HS-27A (cell line): ENCODE data around the gene MYO5B.

Experiments
- DNase-seq: peaks from one replicate; pipeline ENCODE4 v3.0.0-alpha.2; 2012; ENCODE audit warnings: low read depth, missing footprints

Gene MYO5B

DNA sequence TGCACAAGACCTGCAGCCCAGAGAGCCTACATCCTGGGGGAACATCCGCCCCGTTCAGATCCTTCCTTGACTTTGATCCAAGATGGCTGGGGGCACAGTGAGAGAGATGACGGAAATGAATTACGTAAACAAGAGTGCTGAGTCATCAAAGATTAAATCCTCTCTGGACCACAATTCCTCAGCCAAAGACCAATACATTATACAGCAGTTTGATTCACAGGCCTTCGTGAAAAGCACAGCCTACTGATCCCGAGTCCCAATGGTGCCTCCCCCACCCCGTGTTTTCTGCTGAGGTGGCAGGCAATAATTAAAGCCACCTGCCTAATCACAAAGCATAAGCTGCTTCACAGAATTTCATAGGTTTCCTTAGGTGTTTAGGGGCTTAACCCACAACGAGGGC is 43.0 kb downstream of the MYO5B start:
- DNase-seq: no peak

DNA sequence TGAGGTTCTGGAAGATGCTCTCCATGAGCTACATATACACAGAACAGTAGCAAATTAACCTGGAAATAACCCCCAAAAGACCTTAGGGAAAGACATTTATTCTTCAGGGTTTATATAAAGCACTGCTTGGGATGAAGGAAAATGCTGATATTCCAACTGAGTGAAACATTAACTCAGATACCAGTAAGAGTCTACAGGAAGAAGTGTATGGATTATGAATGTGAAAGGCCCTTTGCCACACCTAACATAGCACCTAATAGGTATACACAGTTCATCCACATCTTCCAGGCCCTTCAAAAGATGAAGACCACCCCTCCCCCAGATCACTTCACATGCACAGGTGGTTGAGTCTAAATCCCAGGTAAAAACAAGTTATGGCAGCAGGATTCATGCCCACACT is 50.4 kb downstream of the MYO5B start:
- DNase-seq: no peak

DNA sequence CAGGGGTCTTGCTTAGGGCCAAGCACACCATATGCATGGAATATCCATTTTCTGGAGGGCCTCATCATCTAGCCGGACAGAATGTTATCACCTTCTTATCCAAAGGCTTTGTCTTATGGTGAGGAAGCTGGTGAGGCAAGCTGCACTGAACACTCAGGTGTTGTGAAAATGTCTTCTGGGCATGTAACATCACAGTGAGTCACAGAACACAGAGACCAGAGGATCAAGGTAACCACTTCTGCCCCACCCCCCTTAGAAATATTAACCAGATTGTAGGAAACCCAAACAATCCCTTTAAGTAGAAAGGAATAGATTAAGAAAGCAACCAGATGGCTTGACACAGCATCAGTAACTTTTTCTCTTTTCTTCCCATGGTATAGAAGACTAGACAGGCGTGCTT is 51.1 kb downstream of the MYO5B start:
- DNase-seq: no peak

DNA sequence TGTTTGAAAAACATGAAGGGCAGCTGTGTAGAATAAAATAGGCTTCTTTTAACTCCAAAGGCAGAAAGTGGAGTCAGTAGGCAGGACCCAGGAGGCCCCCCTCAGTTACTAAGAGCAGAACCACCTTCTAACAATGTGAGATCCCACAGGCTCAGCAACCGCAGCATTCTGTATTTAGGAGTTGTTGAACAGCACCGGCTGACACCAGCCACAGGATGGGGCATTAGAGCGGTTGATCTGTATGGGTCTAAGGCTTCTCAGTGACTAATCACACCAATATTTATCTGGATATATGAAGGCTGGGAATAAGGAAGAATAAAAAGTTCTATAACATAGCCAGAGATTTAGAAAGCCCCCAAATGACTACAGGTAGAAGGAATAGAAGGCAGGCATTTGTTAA is 51.7 kb downstream of the MYO5B start:
- DNase-seq: no peak

DNA sequence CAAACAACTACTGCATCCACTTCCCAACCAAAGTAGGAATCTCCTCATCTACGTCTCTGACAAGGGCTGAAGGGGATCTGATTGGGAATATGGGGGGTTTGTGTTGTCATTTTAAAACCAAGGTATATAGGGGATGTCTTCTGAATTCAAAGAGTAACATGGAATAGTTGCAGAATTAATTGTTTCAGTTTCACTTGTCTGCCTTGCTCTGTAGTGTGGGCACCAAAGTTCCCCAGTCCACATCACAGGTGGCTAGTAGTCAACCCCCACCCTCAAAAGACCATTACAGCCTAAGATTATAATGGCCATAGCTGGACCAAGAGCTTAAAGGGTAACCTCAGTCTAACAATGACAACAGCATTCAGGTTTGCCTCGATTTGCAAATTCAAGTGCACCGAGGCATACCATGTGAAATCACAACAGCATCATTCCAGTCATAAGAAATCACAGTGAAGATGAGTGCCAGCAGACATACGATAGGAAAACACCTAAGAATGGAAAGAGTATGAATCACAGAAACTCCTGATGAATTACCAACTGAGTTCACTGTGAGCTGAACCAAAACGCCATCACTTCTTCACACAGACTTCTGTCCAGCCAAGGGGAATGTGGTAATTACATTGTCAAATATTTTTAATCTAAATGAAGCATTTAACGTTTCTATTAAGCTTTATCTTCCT is 52.4 kb downstream of the MYO5B start:
- DNase-seq: no peak

DNA sequence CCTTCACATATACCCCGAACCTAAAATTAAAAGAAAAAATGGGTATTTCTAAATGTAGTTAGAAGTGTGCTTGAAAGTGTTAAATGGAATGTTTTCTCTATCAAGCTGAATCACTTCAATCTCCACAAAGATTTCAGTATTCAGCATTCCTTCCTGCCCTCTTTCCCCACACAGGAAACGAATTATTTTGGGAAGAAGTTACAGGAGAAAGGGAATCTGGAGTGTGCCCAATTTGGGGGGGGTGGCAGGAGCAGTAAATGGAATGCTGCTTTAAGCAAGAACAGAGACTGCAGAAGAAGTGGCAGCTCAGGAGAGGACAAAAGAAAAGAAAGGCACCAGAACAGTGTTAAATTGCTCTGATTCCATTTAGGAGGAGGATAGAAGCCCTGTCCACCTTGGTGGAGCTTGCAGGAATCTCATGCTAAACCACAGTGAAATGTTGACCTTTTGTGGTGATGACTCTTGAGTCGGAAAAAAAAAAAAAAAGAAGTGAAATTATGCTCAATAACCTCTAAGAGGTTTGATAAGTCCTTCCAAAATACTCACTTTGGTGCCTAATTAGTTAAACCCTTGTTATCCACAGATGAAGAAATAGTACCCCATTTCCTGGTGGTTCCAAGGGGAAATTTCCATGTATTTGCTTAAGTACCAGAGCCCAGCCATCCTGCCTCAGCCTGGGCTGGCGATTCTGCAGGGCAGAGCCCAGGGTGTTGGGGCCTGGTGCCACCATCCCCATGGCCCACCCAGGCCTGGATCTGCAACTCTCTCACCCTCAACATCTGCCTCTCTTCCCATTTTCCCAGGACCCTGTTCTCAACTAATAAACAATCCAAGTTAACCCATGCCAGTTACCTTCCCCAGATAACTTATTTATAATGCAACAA is 56.5 kb downstream of the MYO5B start:
- DNase-seq: no peak

DNA sequence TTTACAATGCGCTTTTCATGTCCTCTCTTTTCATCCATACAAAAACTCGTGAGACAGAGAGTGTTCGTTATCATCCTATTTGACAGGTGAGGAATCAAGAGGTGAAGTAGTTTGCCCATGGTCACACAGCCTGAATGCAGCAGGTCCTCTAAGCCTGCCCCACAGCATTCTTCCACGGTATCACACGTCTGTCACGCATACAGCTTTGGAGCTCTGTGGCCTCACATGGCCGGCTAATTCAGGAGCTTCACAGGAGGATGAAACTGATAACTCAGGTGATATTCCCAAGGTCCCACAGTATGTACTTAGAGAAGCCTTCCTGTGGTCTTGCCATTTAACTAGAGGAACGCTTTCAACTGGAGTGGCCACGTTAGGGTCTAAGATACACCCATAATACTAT is 59.0 kb downstream of the MYO5B start:
- DNase-seq: no peak

DNA sequence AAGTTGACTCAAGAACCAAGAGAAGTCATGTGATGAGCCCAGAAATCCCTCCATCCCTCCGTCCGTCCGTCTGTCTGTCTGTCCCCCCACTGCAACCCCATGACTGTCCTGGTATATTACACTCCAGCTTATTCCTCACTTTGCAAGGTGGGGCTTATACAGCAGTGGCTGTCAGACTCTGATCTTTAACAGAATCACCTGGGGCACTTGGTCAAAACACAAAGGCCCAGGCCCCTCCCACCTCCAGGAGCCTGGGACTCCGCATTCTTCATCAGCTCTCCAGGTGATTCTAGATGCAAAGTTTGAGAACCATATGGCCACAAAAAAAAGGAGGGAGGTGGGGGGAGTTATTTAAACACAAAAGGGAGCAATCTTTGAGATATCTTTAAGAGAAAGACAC is 61.4 kb downstream of the MYO5B start:
- no peak for DNase-seq

DNA sequence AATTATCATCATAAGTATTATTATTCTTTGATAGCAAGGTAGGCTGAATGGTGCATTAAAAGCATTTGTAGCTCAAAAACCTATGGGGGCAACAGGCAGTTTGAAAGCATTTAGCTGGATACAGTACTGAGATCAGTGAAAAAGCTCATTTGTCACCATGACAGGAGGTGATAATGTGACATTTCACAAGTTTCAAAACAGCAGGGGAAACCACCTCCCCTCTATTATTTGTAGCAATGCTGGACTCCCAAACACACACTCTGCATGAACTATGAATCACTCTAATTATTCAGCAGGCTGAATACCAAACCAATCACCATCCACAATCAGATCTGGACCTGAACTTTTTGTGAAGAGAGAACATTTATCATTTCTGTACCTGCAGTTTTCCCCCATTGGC is 63.4 kb downstream of the MYO5B start:
- DNase-seq: no peak

DNA sequence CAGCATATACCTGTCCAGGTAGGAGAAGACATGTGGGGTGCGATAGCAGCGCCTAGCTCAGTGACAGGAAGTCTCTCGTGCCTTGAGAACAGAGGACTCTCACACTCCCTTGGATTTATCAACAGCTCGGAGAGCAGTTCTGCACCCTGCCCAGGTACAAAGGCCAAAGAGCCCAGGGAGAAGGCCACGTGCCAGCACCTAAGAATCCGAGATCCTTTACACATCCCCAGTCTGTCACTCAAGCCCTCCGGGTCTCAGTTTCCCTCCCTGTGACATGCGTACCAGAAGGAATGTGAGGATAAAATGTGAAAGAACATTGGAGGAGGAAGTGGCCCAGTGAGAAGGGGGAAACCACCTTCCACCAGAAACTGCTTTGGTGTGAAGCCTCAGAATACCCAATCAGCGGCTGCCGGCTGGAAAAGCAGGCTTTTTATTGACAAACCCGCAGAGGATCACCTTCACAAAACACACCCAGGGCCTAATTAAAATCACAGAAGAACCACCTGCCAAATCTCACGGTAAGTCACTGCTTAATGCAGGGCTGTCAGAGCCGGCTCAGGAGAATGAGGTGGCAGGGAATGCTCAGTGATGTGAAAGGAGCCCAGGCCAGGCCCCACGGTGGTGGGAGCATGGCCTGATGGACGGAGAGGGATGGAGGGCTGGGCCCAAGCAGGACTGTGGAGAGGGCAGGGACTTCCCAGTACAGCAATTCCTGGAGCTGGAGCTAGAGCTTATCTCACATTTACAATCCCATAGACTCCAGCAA is 66.3 kb downstream of the MYO5B start:
- DNase-seq: no peak

DNA sequence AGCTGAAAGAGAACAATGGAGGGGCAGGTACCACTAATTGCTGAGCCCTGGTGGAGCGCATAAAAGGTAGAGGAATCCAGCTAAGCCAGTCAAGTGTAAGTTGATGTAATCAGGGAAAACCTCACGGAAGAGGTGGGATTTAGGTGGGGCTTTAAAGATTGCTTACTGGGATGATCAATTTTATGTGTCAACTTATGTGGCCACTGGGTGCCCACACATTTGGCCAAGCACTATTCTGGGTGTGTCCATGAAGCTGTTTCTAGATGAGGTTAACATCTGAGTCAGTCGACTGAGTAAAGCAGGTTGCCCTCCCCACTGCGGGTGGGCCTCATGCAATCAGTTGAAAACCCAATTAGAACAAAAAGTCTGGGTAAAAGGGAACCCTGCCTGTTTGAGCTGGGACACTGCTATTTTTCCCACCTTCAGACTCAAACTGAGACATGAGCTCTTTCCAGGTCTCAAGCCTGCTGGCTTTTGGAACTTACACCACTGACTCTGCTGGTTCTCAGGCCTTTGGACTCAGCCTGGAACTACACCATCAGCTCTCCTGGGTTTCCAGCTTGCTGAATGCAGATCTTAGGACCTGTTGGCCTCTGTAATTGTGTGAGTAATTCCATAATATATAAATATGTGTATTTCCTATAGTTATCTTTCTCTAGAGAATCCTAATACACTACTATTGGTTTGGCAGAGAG is 67.3 kb downstream of the MYO5B start:
- DNase-seq: no peak

DNA sequence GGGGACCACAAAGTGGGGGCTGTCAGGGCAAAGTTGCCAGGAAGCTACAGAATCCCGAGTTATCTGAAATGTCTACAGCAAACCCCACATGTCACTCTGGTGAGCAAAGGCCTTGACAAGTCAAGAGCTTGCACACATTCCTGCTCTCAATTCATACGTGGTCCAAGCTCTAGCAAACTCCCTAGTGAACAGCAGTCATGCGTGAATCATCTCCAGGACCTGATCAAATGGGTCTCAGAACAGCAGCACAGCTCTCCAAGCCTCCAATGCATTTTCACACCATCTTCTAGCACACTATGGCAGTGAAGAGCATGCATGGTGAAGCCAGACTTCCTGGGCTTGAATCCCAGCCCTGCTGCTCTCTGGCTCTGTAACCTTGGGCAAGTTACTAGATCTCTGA is 68.5 kb downstream of the MYO5B start:
- no peak for DNase-seq

DNA sequence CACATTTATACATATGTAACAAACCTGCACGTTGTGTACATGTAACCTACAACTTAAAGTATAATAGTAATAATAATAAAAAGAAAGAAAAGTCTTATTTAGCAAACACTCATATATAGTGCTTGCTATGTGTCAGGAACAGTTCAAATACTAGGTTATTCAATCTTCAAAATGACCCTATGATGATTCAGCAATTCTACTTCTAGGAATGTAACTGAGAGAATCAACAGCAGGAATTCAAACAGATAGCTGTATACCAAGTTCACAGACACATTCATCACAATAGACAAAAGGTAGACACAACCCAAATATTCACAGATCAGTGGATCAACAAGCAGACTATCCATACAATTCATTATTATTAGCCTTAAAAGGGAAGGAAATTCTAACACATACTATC is 69.5 kb downstream of the MYO5B start:
- DNase-seq: no peak

DNA sequence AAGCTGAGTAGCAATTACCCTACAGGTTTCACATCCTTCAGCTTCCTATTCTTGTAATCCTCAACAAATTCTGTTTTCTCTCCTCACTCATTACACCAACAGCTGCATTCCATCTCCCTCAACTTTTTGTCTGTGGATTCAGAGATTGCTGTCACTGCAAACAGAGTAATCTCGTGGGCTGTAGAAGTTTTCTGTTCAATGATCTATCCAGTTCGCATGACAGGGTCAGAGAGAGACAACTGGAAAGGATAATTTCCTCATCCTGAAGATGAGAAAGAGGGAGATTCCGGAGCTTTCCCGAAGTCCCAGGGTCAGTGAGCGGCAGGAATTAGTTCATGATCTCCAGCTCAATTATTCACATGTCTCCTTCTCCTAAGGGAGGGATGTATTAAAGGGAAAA is 75.7 kb downstream of the MYO5B start:
- no peak for DNase-seq

DNA sequence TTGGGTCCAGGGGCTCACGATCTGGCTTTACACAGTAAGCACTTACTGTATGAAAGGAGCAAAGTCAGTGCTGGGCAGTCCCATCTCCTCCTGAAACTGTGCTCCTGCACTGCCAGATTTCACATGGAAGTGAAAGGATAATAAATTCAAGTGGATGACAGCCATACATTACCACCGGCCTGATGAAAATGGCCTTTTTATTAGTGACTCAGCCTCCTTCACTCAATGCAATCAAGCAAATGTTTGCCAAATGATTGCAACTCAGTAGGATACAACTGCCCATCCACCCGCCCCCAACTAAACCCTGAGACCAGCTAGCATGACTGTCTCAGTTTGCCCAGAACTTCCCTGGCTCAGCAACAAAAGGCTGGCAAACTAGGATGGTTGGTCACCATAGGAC is 77.1 kb downstream of the MYO5B start:
- no peak for DNase-seq

DNA sequence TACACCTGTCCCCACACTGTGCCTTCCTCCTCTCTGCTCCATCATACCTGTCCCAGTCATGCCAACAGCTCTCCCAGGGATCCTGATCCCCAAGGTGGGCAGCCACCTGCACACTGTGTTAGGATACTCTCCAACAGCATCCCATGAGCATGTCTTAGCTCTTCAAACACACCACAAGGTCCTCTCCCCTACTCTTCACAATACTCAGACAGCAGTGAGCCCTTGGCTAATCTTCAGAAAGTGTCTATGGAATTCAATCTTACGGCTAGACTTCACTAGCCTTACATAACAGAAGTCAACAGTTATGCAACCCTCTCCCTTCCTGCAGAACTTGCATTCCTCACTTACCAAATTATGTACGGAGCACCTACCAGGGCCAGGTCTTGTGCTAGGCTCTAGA is 79.9 kb downstream of the MYO5B start:
- DNase-seq: no peak

DNA sequence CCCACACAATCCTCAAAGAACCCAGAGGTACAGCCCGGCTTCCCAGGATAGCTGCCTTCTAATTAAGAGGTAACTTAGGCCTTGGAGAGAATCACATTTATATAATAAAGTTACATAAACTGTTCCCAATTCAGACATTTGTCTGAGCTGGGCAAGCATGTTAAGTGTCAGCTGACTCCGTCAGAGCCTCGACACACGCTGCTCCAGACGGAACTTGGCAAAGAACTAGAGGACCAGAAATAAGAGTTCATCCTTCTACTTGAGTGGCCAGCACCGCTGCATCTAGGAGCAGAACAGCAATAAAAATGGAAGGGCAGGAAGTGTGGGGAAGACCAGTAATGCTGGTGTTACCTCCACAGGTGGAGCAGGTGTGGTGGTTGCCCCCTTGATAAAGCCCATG is 80.5 kb downstream of the MYO5B start:
- no peak for DNase-seq

DNA sequence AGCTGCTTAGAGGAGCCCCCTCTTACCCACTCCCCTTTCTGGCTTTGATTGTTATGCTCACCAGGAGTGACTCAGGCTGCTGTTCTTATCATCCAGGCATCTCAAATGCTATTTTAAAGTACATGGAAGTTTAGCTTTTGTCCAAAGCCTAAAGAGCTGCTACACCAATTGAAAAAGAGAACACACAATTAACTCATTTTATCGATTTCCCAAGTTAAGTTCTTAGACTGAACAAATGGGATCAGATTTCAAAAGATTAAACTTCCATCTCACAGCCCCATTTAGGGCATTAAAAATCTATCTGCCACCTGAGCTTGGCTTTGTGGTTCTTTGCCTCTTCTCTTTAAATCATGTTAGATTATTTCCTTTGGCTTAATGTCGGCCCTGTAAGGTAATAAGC is 81.2 kb downstream of the MYO5B start:
- no peak for DNase-seq

DNA sequence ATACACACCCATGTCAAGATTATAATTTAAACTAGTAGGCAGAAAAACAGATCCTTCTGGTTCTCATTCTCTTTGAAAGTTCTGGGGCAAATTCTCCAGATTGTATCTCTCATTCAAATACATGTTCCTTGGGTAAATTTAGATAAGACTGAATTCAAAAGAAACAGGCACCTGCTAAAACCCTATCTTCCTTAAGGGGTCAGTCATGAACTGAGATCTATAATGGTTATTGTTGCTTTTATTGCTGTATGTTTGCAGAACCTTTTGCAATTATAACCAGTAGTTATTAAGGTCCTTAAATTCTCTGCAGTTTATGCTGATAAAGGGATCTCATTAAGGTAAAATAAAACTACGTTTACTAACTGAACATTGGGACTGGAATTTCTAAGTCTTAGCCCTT is 83.5 kb downstream of the MYO5B start:
- no peak for DNase-seq

DNA sequence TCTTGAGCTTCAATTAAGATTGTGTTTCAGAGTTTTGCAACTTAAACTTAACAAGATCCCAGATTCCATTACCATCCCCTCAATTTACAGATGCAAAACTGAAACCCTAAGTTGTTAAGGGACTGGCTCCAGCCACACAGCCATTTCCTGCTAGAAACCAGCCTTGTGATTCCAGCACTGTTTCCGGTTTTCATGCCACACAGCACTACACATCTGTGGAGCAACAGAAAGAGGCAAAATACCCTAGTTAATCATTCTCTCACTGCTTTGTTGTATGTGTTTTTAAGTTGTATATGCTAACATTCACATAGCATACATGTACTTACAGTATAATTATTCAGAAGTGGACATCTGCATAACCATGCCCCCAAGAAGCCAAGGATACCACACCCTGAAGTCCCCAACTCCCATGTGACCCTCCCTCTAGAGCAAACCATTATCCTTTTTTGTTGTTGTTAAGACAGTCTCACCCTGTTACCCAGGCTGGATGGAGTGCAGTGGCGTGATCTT is 87.4 kb downstream of the MYO5B start:
- no peak for DNase-seq

DNA sequence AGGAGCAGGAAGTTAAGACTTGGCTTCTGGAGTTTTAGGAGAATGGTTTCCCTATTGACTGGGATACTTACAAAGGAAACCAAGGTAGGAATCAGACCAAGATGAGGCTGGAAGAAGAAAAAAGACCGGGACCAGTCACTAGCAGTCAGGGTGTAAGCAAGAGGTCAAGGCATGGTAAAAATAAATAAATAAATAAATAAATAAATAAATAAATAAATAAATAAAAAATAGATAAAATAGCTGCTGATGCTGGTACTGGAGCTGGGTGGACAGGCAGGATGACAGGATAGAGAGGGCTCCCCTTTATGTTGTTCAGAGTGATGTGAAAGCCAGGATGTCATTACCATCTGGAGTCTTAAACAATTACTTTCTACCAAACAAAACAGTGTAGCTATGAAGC is 89.9 kb downstream of the MYO5B start:
- no peak for DNase-seq

DNA sequence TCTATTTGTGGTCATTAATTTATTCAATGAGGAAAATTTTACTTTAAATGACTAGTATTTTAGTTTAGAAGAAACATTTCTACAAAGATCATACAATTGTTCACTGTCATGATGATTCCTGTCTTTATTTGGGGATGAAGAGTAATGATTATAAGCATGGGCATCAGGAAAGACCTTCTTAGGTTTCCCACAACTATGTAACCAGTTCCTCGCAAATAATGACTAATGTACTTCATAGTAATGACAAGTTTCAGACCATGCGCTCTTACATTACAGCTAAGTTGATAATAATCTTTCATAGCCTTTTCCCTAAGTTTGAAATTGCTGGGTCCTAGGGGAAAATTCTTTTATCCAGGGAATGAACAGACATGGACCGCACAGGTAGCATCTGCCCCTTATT is 90.5 kb downstream of the MYO5B start:
- no peak for DNase-seq
